ENCODE measurements around the gene ARL15. TPM values are rescaled to one million over a fixed set of nuclear protein-coding genes. Genes with fewer than 3 reads are reported as not detected.

ARL15 gene
- total RNA-seq, 1 donor from 2014 or later: 14.0 TPM

DNA sequence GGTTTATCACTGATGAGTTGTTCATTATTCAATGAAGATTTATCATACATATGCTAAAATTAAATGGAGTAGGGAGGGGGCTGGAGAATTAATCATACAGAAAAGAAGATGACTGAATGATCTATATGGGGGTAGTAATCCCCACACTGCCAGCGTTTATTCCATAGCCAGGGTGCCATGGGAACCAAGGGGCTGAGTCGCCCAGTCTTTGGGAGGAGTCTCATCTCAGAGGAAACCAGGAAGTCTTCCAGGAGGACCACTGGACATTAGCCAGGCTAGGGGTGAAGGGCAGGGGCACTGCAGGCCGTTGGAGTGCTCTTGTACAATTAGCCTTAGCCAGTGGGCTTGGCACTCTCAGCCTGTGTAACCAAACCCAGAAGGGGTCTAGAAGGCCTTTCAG is 226.5 kb downstream of the ARL15 start:
- Mint-ChIP-seq H3K9me3 (ENCODE audit: low read depth) (no peaks in the 10 kb centered on the region), H3K4me3 (ENCODE audit: unreplicated experiment) (no peak overlapping the region), H3K27me3 (ENCODE audit: low read depth) (no peaks in the 10 kb centered on the region), H3K27ac (ENCODE audit: unreplicated experiment) (no peak overlapping the region), H3K4me1 (ENCODE audit: low read depth) (peaks cover 22% of the 10 kb centered on the region), H3K36me3 (ENCODE audit: low read depth) (no peaks in the 10 kb centered on the region)
- TF ChIP-seq CTCF (IDR thresholded peaks at IDR 0.05): no peak
- DNase-seq (ENCODE audit: low spot score): no peak

GRCh38 chr5:54083245-54083644 is 227.1 kb downstream of the ARL15 start:
- H3K27ac Mint-ChIP-seq (ENCODE audit: unreplicated experiment): no peak overlapping the region
- H3K4me3 Mint-ChIP-seq (ENCODE audit: unreplicated experiment): no peak overlapping the region
- H3K4me1 Mint-ChIP-seq (ENCODE audit: low read depth): peaks cover 20% of the 10 kb centered on the region
- TF ChIP-seq CTCF (IDR thresholded peaks at IDR 0.05): no peak
- DNase-seq (ENCODE audit: low spot score): no peak
- no peaks in the 10 kb centered on the region for H3K36me3 Mint-ChIP-seq (ENCODE audit: low read depth)
- H3K9me3 Mint-ChIP-seq (ENCODE audit: low read depth): no peaks in the 10 kb centered on the region
- no peaks in the 10 kb centered on the region for H3K27me3 Mint-ChIP-seq (ENCODE audit: low read depth)

- Mint-ChIP-seq H3K4me1 (ENCODE audit: low read depth) (peaks cover 8% of the 10 kb centered on the region), H3K27ac (ENCODE audit: unreplicated experiment) (no peak overlapping the region), H3K36me3 (ENCODE audit: low read depth) (no peaks in the 10 kb centered on the region), H3K4me3 (ENCODE audit: unreplicated experiment) (no peak overlapping the region), H3K27me3 (ENCODE audit: low read depth) (no peaks in the 10 kb centered on the region), H3K9me3 (ENCODE audit: low read depth) (no peaks in the 10 kb centered on the region)
- no peak for DNase-seq (ENCODE audit: low spot score)
- no peak for TF ChIP-seq CTCF (IDR thresholded peaks at IDR 0.05)
These were observed 229.0 kb downstream of the ARL15 start for GRCh38 chr5:54081415-54081814.

- no peak for TF ChIP-seq CTCF (IDR thresholded peaks at IDR 0.05)
- Mint-ChIP-seq H3K27ac (ENCODE audit: unreplicated experiment) (no peak overlapping the region), H3K4me1 (ENCODE audit: low read depth) (peaks cover 6% of the 10 kb centered on the region), H3K27me3 (ENCODE audit: low read depth) (no peaks in the 10 kb centered on the region), H3K36me3 (ENCODE audit: low read depth) (no peaks in the 10 kb centered on the region), H3K4me3 (ENCODE audit: unreplicated experiment) (no peak overlapping the region), H3K9me3 (ENCODE audit: low read depth) (no peaks in the 10 kb centered on the region)
- no peak for DNase-seq (ENCODE audit: low spot score)
These were observed 229.5 kb downstream of the ARL15 start for GRCh38 chr5:54080831-54081230.

GRCh38 chr5:54073735-54074134 is 236.6 kb downstream of the ARL15 start:
- no peak for TF ChIP-seq CTCF (IDR thresholded peaks at IDR 0.05)
- Mint-ChIP-seq H3K4me3 (ENCODE audit: unreplicated experiment) (no peak overlapping the region), H3K4me1 (ENCODE audit: low read depth) (peaks cover 6% of the 10 kb centered on the region), H3K9me3 (ENCODE audit: low read depth) (no peaks in the 10 kb centered on the region), H3K27ac (ENCODE audit: unreplicated experiment) (no peak overlapping the region), H3K27me3 (ENCODE audit: low read depth) (no peaks in the 10 kb centered on the region), H3K36me3 (ENCODE audit: low read depth) (no peaks in the 10 kb centered on the region)
- DNase-seq (ENCODE audit: low spot score): no peak

Data from chondrocyte (in vitro differentiated cells).